Sigmoid colon (tissue), 4 donors: ENCODE data around the gene FBXL13.

Source experiments
- EP300 ChIP-seq, 4 donors: sonication (generic); formaldehyde crosslinking; IDR thresholded peaks; one replicate each; pipeline ENCODE4 v1.6.1; 2017; ENCODE audit warnings: antibody characterized with exemption in 4 of 4
- POLR2A ChIP-seq, 2 donors: fragments of 450-650 bp; IDR thresholded peaks; one replicate each; pipeline ENCODE4 v1.6.1; 2016; ENCODE audit warnings: antibody characterized with exemption in 2 of 2, mild to moderate bottlenecking in 2 of 2, moderate library complexity in 2 of 2

- TF ChIP-seq EP300 (IDR thresholded peaks at IDR 0.05) (no peak), POLR2A (IDR thresholded peaks at IDR 0.05) (no peak)
Observed at GRCh38 chr7:102889851-102890250, 184.7 kb downstream of the FBXL13 start.
